ENCODE results near the gene PPT2. TPM values are rescaled to one million over a fixed set of nuclear protein-coding genes. Genes with fewer than 3 reads are reported as not detected.

Gene PPT2
- total RNA-seq, 6 experiments from 2014 or later, result 15.9 to 21.7 (median 18.6) TPM

DNA sequence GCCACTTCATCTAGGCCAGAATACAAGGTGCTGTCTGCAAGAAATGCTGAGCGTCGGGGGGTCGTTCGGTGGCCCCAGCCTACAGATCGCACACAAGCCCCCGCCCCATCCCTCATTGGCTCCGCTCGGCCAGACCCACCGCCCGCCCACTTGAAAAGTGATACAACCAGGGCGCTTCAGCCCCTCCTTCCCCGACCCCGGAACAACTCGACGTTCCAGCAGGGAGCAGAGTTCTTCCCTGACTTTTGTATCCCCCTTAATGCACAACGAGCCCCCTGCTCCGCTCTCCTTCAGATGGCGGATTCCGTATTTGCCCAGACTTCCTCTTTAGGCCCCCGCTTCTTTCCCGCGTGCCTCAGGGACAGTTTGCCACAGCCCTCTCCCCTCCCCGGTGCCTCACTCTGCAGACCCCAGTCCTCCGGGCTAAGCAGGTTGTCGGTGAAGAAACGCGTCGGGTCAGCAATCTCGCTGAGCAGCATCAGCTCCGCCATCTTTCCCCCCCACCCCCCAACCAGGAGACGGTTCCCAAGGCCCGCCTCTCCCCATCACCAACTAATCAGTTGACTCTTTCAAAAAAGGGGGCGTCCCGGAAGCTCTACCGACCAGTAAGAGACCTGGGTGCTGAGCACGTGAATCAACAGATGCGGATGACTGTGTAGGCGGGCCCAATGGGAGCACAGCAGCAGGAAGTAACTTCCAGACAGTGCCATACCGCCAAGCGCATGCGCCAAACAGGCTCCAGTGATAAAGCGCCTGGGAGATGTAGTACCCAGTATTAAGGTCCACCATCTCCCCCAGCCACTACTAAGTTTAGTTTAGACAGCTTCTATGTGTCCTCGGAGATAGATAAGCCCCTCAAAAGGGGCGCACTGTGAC is 26.0 kb upstream of the PPT2 start, which contains the start of gene ATF6B:
ATF6B (minus strand) TSS at position 530 of the 876 bp plus-strand sequence; CDS start at position 491, 39 bp downstream.
- peaks cover 23% of the 10 kb centered on the region for H3K36me3 Mint-ChIP-seq (ENCODE audit: low read depth)
- no peaks in the 10 kb centered on the region for H3K9me3 Mint-ChIP-seq
- peak within 1 kb of the TSS; percentile 100 for H3K4me3 Mint-ChIP-seq
- peaks cover 2% of the 10 kb centered on the region; the same call in 1 of the 2 replicates for H3K27me3 Mint-ChIP-seq (ENCODE audit: insufficient read depth)
- TF ChIP-seq, protein P1, sequence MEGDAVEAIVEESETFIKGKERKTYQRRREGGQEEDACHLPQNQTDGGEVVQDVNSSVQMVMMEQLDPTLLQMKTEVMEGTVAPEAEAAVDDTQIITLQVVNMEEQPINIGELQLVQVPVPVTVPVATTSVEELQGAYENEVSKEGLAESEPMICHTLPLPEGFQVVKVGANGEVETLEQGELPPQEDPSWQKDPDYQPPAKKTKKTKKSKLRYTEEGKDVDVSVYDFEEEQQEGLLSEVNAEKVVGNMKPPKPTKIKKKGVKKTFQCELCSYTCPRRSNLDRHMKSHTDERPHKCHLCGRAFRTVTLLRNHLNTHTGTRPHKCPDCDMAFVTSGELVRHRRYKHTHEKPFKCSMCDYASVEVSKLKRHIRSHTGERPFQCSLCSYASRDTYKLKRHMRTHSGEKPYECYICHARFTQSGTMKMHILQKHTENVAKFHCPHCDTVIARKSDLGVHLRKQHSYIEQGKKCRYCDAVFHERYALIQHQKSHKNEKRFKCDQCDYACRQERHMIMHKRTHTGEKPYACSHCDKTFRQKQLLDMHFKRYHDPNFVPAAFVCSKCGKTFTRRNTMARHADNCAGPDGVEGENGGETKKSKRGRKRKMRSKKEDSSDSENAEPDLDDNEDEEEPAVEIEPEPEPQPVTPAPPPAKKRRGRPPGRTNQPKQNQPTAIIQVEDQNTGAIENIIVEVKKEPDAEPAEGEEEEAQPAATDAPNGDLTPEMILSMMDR (IDR thresholded peaks at IDR 0.05), result no peak
- peaks cover 41% of the 10 kb centered on the region for H3K4me1 Mint-ChIP-seq (ENCODE audit: low read depth)
- peak; percentile 100 for DNase-seq
- peak within 1 kb of the TSS; percentile 98 for H3K27ac Mint-ChIP-seq

DNA sequence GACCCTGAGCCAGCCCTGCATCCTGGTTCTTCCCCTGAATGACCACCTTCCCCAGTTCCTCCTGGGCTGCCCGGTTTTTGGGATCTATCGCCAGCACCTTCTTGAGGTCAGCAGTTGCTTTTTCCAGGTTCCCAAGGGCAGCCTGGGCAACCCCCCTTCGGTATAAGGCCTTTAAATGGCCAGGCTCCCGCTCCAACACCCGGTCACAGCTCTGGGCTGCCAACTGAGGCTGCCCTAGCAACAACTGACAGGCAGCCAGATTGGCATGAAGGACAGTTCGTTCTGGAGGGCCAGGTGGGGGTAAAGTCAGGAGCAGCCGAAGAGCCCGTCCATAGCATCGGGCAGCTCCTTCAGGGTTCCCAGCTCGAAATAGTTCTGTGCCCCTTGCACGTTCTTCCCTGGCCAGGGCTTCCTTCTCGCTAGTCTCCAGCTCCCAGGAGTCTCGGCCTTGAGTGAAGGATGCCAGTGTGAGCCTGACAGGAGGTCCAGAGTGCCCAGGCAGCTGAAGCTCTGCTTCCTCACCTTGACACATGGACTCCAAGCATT is 25.1 kb upstream of the PPT2 start:
- peaks cover 47% of the 10 kb centered on the region for H3K4me1 Mint-ChIP-seq (ENCODE audit: low read depth)
- TF ChIP-seq, protein P1 (IDR thresholded peaks at IDR 0.05), result no peak
- H3K27me3 Mint-ChIP-seq (ENCODE audit: insufficient read depth), result peaks cover 2% of the 10 kb centered on the region; the same call in 1 of the 2 replicates
- peaks cover 23% of the 10 kb centered on the region for H3K36me3 Mint-ChIP-seq (ENCODE audit: low read depth)
- peak overlapping the region; percentile 100 for H3K4me3 Mint-ChIP-seq
- peak overlapping the region; percentile 98 for H3K27ac Mint-ChIP-seq
- DNase-seq, result no peak
- no peaks in the 10 kb centered on the region for H3K9me3 Mint-ChIP-seq

DNA sequence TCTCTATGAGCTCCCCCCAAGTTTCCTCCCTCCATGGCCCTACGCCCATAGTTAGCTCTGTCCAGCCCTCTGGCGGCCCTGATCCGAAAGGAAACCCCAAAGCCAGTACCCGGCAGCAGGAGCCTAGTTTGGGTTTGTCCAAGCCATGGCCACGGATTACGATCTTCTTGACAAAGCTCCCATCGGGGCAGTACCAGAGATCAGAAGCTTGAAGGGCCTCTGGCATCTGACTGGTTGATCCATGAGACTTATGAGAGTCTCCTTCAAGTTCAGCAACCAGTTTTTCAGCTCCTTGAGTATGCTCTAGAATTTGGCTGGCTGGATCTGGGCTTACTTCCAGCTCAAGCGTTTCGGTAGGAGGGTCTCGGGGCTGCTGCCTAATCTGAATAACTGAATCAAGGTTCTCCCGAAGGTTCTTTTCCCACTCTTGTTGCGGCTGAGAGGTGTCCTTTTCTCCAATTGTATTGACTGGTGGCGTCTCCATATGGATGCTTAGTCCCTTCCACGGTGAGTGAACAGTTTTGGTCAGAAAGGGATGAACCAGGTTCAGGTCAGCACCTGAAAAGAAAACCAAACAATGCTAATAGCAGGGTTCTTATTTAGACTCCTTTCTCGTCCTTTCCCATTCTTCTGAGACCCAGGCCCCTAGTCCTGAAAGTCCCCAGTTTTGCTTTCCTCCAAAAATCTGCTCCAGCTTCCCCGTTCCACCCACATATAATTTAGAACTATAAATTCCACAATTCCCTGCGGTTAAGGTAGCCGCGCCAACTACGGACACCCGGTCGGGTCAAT is 24.4 kb upstream of the PPT2 start:
- DNase-seq, result no peak
- Mint-ChIP-seq H3K4me1 (ENCODE audit: low read depth) (peaks cover 52% of the 10 kb centered on the region), H3K4me3 (peak overlapping the region; percentile 93), H3K9me3 (no peaks in the 10 kb centered on the region), H3K27me3 (ENCODE audit: insufficient read depth) (peaks cover 2% of the 10 kb centered on the region; the same call in 1 of the 2 replicates), H3K27ac (peak overlapping the region; percentile 92), H3K36me3 (ENCODE audit: low read depth) (peaks cover 18% of the 10 kb centered on the region)
- TF ChIP-seq, protein P1 (IDR thresholded peaks at IDR 0.05), result no peak

DNA sequence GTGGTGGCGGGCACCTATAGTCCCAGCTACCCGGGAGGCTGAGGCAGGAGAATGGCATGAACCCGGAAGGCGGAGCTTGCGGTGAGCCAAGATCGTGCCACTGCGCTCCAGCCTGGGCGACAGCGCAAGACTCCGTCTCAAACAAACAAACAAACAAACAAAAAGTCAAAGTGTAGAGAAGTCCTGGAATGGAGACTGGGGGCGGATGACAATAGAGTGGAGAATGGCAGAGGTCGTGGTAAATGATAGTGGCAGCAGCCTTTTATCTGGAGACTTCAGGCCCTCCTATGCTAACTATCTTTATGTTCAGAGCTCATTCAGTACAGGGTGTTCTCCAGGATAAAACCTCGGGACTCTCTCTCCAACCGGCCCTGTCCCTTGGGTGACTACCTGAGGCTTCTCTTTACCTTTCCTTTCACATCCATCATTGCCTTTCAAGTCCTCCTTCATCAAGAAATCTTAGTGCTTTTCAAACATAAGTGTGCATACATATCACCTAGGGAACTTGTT is 22.4 kb upstream of the PPT2 start:
- TF ChIP-seq, protein P1 (IDR thresholded peaks at IDR 0.05), result no peak
- no peak overlapping the region for H3K27ac Mint-ChIP-seq
- peaks cover 7% of the 10 kb centered on the region for H3K36me3 Mint-ChIP-seq (ENCODE audit: low read depth)
- no peak for DNase-seq
- H3K4me1 Mint-ChIP-seq (ENCODE audit: low read depth), result peaks cover 43% of the 10 kb centered on the region
- no peaks in the 10 kb centered on the region for H3K9me3 Mint-ChIP-seq
- peaks cover 2% of the 10 kb centered on the region; the same call in 1 of the 2 replicates for H3K27me3 Mint-ChIP-seq (ENCODE audit: insufficient read depth)
- no peak overlapping the region for H3K4me3 Mint-ChIP-seq

DNA sequence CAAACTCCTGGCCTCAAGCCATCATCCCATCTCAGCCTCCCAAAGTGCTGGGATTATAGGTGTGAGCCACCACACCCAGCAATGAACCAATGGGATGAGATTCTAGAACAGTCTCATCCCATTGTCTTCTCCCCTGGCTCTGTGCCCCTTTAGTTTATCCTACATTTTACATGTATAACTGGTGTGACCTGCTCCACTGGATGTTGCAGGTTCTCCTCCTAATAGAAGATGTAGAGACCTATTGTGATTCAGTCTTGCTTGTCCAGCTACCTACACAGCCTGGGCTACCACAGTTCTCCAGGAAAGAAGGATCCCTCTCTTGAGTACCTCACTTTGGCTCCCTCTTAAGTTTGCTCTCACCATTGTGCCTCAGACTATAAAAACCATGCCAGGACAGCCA is 21.8 kb upstream of the PPT2 start:
- H3K27ac Mint-ChIP-seq, result peak overlapping the region; percentile 9; the same call in 1 of the 2 replicates
- H3K27me3 Mint-ChIP-seq (ENCODE audit: insufficient read depth), result peaks cover 2% of the 10 kb centered on the region; the same call in 1 of the 2 replicates
- peaks cover 1% of the 10 kb centered on the region for H3K36me3 Mint-ChIP-seq (ENCODE audit: low read depth)

More for the DNA sequence above, 21.8 kb upstream of the PPT2 start:
- Mint-ChIP-seq H3K4me3 (no peak overlapping the region), H3K9me3 (no peaks in the 10 kb centered on the region), H3K4me1 (ENCODE audit: low read depth) (peaks cover 37% of the 10 kb centered on the region)
- no peak for DNase-seq
- TF ChIP-seq, protein P1 (IDR thresholded peaks at IDR 0.05), result no peak

Measured in HFFc6 (cell line).